ENCODE results near the gene SHROOM3.

DNA sequence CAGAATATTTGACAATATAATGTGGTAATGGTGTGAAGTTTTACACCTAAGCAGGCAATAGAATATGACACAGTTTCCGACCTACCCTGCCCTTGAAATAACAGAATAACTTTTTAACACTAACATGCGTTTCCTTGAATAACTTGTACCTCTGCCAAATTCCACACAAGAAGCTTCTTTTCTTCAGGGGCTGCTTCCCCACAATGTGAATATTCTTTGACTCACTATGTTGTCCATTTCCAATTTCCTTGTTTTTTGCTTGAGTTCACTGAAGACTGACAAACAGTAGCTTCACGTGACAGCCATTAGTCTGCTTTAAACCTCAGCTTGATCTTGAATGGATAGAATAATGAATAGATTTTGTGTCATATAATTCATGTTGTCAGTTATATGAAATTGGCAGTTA, 14.3 kb downstream of the SHROOM3 start:
- TF ChIP-seq EZH2 (IDR thresholded peaks at IDR 0.05; ENCODE audit: borderline replicate concordance, insufficient read depth, low read length, poor library complexity, severe bottlenecking) (no peak), POLR2AphosphoS5 (IDR thresholded peaks at IDR 0.05) (no peak), MXI1 (conservative IDR thresholded peaks at IDR 0.05; ENCODE audit: poor library complexity, severe bottlenecking) (peak; percentile 37)
- TF ChIP-seq, protein P1, sequence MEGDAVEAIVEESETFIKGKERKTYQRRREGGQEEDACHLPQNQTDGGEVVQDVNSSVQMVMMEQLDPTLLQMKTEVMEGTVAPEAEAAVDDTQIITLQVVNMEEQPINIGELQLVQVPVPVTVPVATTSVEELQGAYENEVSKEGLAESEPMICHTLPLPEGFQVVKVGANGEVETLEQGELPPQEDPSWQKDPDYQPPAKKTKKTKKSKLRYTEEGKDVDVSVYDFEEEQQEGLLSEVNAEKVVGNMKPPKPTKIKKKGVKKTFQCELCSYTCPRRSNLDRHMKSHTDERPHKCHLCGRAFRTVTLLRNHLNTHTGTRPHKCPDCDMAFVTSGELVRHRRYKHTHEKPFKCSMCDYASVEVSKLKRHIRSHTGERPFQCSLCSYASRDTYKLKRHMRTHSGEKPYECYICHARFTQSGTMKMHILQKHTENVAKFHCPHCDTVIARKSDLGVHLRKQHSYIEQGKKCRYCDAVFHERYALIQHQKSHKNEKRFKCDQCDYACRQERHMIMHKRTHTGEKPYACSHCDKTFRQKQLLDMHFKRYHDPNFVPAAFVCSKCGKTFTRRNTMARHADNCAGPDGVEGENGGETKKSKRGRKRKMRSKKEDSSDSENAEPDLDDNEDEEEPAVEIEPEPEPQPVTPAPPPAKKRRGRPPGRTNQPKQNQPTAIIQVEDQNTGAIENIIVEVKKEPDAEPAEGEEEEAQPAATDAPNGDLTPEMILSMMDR (IDR thresholded peaks at IDR 0.05; ENCODE audit: poor library complexity, severe bottlenecking): no peak

Data from neural cell (in vitro differentiated cells).